GM12878 (cell line): Measurements from ENCODE around the gene JMJD7. TPM values are rescaled to one million over a fixed set of nuclear protein-coding genes. Genes with fewer than 3 reads are reported as not detected.

Experiments
- ATAC-seq: fragments of 200-7000 bp; cut with Tn5 transposase; 3 replicates; pipeline ENCODE4 v1.9.1; 2020; ENCODE audit warnings: mild to moderate bottlenecking, moderate library complexity
- BruUV-seq: library from RNA; stranded (reverse); fragments of 400-500 nt; replicated peaks from 2 replicates; lab custom pipeline; 2021; lab: Mats Ljungman, UMichigan
- CTCF ChIA-PET: fragments of 300-600 bp; sonication (Branson Sonifier 250); formaldehyde crosslinking; extraction: SDS; loops from one replicate; lab custom pipeline; 2021; ENCODE audit warnings: inconsistent platforms; lab: Yijun Ruan, JAX
- POLR2A ChIA-PET: fragments of 350-600 bp; formaldehyde crosslinking; extraction: SDS; loops from one replicate; lab custom pipeline; 2021; ENCODE audit warnings: inconsistent platforms; lab: Charles Lee
- RAD21 ChIA-PET: fragments of 300-600 bp; sonication (Branson Sonifier 250); formaldehyde crosslinking; loops from one replicate; lab custom pipeline; 2023; ENCODE audit warnings: antibody characterized with exemption; ENCODE audit not compliant: unreplicated experiment; lab: Charles Lee
- SMC1A ChIA-PET: fragments of 300-600 bp; sonication (Branson Sonifier 250); formaldehyde crosslinking; loops from one replicate; lab custom pipeline; 2023; ENCODE audit not compliant: unreplicated experiment, uncharacterized antibody; lab: Charles Lee
- DNase-seq: peaks from one replicate; pipeline ENCODE4 v3.0.0-alpha.2; 2011; ENCODE audit warnings: low read depth, low spot score
- FAIRE-seq: peaks from 3 replicates; lab custom pipeline; 2011; peaks lifted over from hg19 to GRCh38; lab: Jason Lieb, UNC
- H2AFZ ChIP-seq: 2 replicates; pipeline ENCODE4 v1.6.0; 2011; ENCODE audit warnings: low read depth, low read length, control low read depth; ENCODE audit not compliant: control insufficient read depth
- H3K27ac ChIP-seq: 2 replicates; pipeline ENCODE4 v1.5.1; 2011; ENCODE audit warnings: control low read depth; ENCODE audit not compliant: control insufficient read depth, insufficient read depth
- H3K27me3 ChIP-seq, 2 experiments: replicated peaks in 1 of 2; 2 replicates each; pipeline versions ENCODE4 v1.6.0 to v1.6.1; 2011; ENCODE audit warnings: low read length in 1 of 2; ENCODE audit not compliant: control insufficient read depth in 2 of 2, insufficient read depth in 2 of 2
- H3K36me3 ChIP-seq, 2 experiments: 2 replicates each; pipeline ENCODE4 v1.5.1; 2011; ENCODE audit warnings: low read length in 1 of 2; ENCODE audit not compliant: control insufficient read depth in 2 of 2, insufficient read depth in 2 of 2
- H3K4me1 ChIP-seq: 2 replicates; pipeline ENCODE4 v1.6.1; 2011; ENCODE audit warnings: mild to moderate bottlenecking, low read length, moderate library complexity, mixed read lengths; ENCODE audit not compliant: control insufficient read depth, insufficient read depth
- H3K4me2 ChIP-seq: 2 replicates; pipeline ENCODE4 v1.6.0; 2011; ENCODE audit warnings: control low read depth; ENCODE audit not compliant: control insufficient read depth, insufficient read depth
- H3K4me3 ChIP-seq: fragments of 200-600 bp; sonication (generic); 2 replicates; pipeline ENCODE4 v1.5.1; 2016
- H3K79me2 ChIP-seq: 2 replicates; pipeline ENCODE4 v1.6.0; 2011; ENCODE audit warnings: low read length; ENCODE audit not compliant: control insufficient read depth, insufficient read depth
- H3K9ac ChIP-seq: 2 replicates; pipeline ENCODE4 v1.8.0; 2011; ENCODE audit warnings: low read length, control low read depth, mixed read lengths; ENCODE audit not compliant: control insufficient read depth, insufficient read depth
- H3K9me3 ChIP-seq: replicated peaks from 3 replicates; pipeline ENCODE4 v1.5.1; 2011; ENCODE audit warnings: mild to moderate bottlenecking, low read length; ENCODE audit not compliant: control insufficient read depth, insufficient read depth
- H4K20me1 ChIP-seq: 2 replicates; pipeline ENCODE4 v1.6.0; 2011; ENCODE audit not compliant: control insufficient read depth, insufficient read depth
- ATF3 ChIP-seq: IDR thresholded peaks from 2 replicates; pipeline ENCODE4 v1.6.1; 2011; ENCODE audit warnings: low read depth, mild to moderate bottlenecking, low read length, moderate library complexity, borderline replicate concordance; ENCODE audit errors: extremely low read depth
- CREB1 ChIP-seq: IDR thresholded peaks from 2 replicates; pipeline ENCODE4 v1.6.1; 2012; ENCODE audit warnings: low read depth, mild to moderate bottlenecking, inconsistent platforms
- E4F1 ChIP-seq: fragments of 450-650 bp; IDR thresholded peaks from 2 replicates; pipeline ENCODE4 v1.6.1; 2018; ENCODE audit warnings: borderline replicate concordance, mild to moderate bottlenecking; ENCODE audit not compliant: partially characterized antibody
- GATAD2B ChIP-seq: fragments of 450-650 bp; conservative IDR thresholded peaks from 2 replicates; pipeline ENCODE4 v1.6.1; 2017; ENCODE audit warnings: low read depth, mild to moderate bottlenecking, moderate library complexity
- HDGF ChIP-seq: fragments of 450-650 bp; IDR thresholded peaks from 2 replicates; pipeline ENCODE4 v1.6.1; 2016; ENCODE audit warnings: antibody characterized with exemption
- IKZF2 ChIP-seq, 2 experiments: fragments of 450-650 bp; IDR thresholded peaks; 2 replicates each; pipeline ENCODE4 v1.6.1; 2017; ENCODE audit warnings: mild to moderate bottlenecking in 2 of 2, moderate library complexity in 2 of 2
- JUND ChIP-seq: IDR thresholded peaks from 2 replicates; pipeline ENCODE4 v1.6.1; 2012; ENCODE audit warnings: low read depth, mild to moderate bottlenecking, low read length, improper control_type of control experiment, moderate library complexity
- KAT2A ChIP-seq: conservative IDR thresholded peaks from 2 replicates; pipeline ENCODE4 v1.6.1; 2011; ENCODE audit warnings: low read depth, low read length; ENCODE audit not compliant: control insufficient read depth
- KLF5 ChIP-seq: fragments of 450-650 bp; IDR thresholded peaks from 2 replicates; pipeline ENCODE4 v1.6.1; 2014; ENCODE audit warnings: mild to moderate bottlenecking; ENCODE audit not compliant: partially characterized antibody
- MYB ChIP-seq: fragments of 150-350 bp; IDR thresholded peaks from 2 replicates; pipeline ENCODE4 v1.6.1; 2014; ENCODE audit warnings: mild to moderate bottlenecking, low read depth, low read length, borderline replicate concordance
- NFIC ChIP-seq: IDR thresholded peaks from 2 replicates; pipeline ENCODE4 v1.6.1; 2012; ENCODE audit warnings: low read depth, mild to moderate bottlenecking, inconsistent platforms, low read length, moderate library complexity
- NKRF ChIP-seq: fragments of 450-650 bp; conservative IDR thresholded peaks from 2 replicates; pipeline ENCODE4 v1.6.1; 2017; ENCODE audit warnings: mild to moderate bottlenecking, moderate library complexity
- NR2C2 ChIP-seq: IDR thresholded peaks from 2 replicates; pipeline ENCODE4 v1.6.1; 2011; ENCODE audit warnings: borderline replicate concordance, low read depth; ENCODE audit not compliant: control insufficient read depth, insufficient read length
- RB1 ChIP-seq: fragments of 450-650 bp; formaldehyde crosslinking; IDR thresholded peaks from 2 replicates; pipeline ENCODE4 v1.6.1; 2017; ENCODE audit warnings: mild to moderate bottlenecking, borderline replicate concordance
- RBBP5 ChIP-seq: fragments of 200-600 bp; sonication (generic); conservative IDR thresholded peaks from 2 replicates; pipeline ENCODE4 v1.6.1; 2016
- SIX5 ChIP-seq: IDR thresholded peaks from 2 replicates; pipeline ENCODE4 v1.6.1; 2011; ENCODE audit warnings: mild to moderate bottlenecking, low read depth, low read length, moderate library complexity; ENCODE audit not compliant: severe bottlenecking
- SMC3 ChIP-seq: IDR thresholded peaks from 2 replicates; pipeline ENCODE4 v1.6.1; 2011; ENCODE audit warnings: low read length, improper control_type of control experiment, borderline replicate concordance
- STAT1 ChIP-seq: fragments of 450-650 bp; conservative IDR thresholded peaks from 2 replicates; pipeline ENCODE4 v1.6.1; 2014; ENCODE audit warnings: antibody characterized with exemption, mild to moderate bottlenecking
- ZNF24 ChIP-seq: fragments of 450-650 bp; IDR thresholded peaks from 2 replicates; pipeline ENCODE4 v1.6.1; 2017; ENCODE audit warnings: antibody characterized with exemption, mild to moderate bottlenecking
- WGBS: methylation state at CpG from one replicate; pipeline ENCODE4 v1.1.6; 2016; ENCODE audit warnings: low lambda C conversion rate; ENCODE audit not compliant: insufficient replicate concordance, insufficient coverage; ENCODE audit errors: missing lambda C conversion rate; 5-methylcytosine and 5-hydroxymethylcytosine counted together
- in situ Hi-C: fragments of 300-500 bp; cut with MboI; formaldehyde crosslinking; loops from 9 replicates; pipeline ENCODE4 v1.14.3; 2018; ENCODE audit warnings: mixed read lengths
- intact Hi-C: fragments of 100-400 bp; cut with micrococcal nuclease; formaldehyde crosslinking; loops from one replicate; pipeline ENCODE4 v1.14.2; 2022; ENCODE audit not compliant: unreplicated experiment
- polyA plus RNA-seq, 11 experiments: library from polyadenylated mRNA; depleted of rRNA in 4 of 11; unstranded in 6 of 11; stranded (reverse) in 5 of 11; fragments of >200 nt; fragmentation: Nextera tagmentation in 4 of 11; fragmentation: Illumina TruSeq in 1 of 11; extraction: Ambion mirVana in 4 of 11; extraction: Trizol in 1 of 11; gene quantifications; 1 replicate in 1 of 11; 2 replicates in 10 of 11; pipeline versions ENCODE4 v1.2.1 to v1.2.3, GENCODE V29; 2011 to 2016; ENCODE audit warnings: inconsistent platforms in 2 of 11, missing spikeins in 2 of 11, low read depth in 1 of 11
- total RNA-seq, 4 experiments: library from RNA; depleted of rRNA in 3 of 4; stranded (reverse); fragments of >200 nt in 3 of 4; fragmentation: Illumina TruSeq in 1 of 4; extraction: Trizol in 1 of 4; gene quantifications; 2 replicates each; pipeline versions ENCODE4 v1.2.1 to v1.2.3, GENCODE V29; 2013 to 2021

The JMJD7 gene
- total and polyA plus RNA-seq, 10 of the 15 experiments (the other 5 are each of a cell fraction or from before 2014, with no cell fraction given): 0.79 to 12.2 (median 6.5) TPM

- TF ChIP-seq NKRF (no peak), SMC3 (no peak), KAT2A (no peak), CREB1 (no peak), STAT1 (no peak), GATAD2B (no peak), SIX5 (no peak)
- TF ChIP-seq, all 136 proteins: peak for 0
Measured at GRCh38 chr15:41792000-41792637, 35.8 kb upstream of the JMJD7 start (continued).

- RAD21 ChIA-PET: interaction anchor here (1.0 to 12.8 kb wide), 3 partner anchors 17 to 111 kb away, joined by 3 to 169 read pairs (median 5); partner anchors contain the start of gene MAPKBP1
- CTCF ChIA-PET: interaction anchor here (5.3 to 12.6 kb wide), 2 partner anchors 17 to 19 kb away, joined by 27 to 179 read pairs; partner anchors contain the start of gene MAPKBP1
- WGBS: 96% methylated on average over 4 of the region's 4 CpGs
- no TSS peak for BruUV-seq
- peaks cover 23% of the 10 kb centered on the region for H3K79me2 ChIP-seq
- H2AFZ ChIP-seq: no peak overlapping the region
- H3K27ac ChIP-seq: no peak overlapping the region
- peaks cover 45% of the 10 kb centered on the region for H3K4me1 ChIP-seq
- in situ Hi-C loops: no loop called here
- intact Hi-C loops: no loop called here
- SMC1A ChIA-PET: interaction anchor here (1.2 to 12.8 kb wide), 3 partner anchors 9 to 17 kb away, joined by 3 to 189 read pairs (median 3); partner anchors contain the start of gene MAPKBP1
- H3K9me3 ChIP-seq: no peaks in the 10 kb centered on the region
- H3K9ac ChIP-seq: no peak overlapping the region
- H3K27me3 ChIP-seq: no peaks in the 10 kb centered on the region
- POLR2A ChIA-PET: interaction anchor here (12.8 kb wide), 1 partner anchor 16 kb away, joined by 170 read pairs; the partner anchor contains the start of gene MAPKBP1
- H4K20me1 ChIP-seq: no peaks in the 10 kb centered on the region
- no peak overlapping the region for H3K4me3 ChIP-seq
- ATAC-seq (no peak), FAIRE-seq (no peak), DNase-seq (no peak)
- no peaks in the 10 kb centered on the region; a peak in 1 of 4 replicates for H3K36me3 ChIP-seq
- H3K4me2 ChIP-seq: no peak overlapping the region
- TF ChIP-seq ZNF24: no peak
- TF ChIP-seq STAT1: no peak
- no peak for TF ChIP-seq KLF5
- no peak for TF ChIP-seq NFIC
- no peak for TF ChIP-seq JUND
- TF ChIP-seq RB1: no peak
- TF ChIP-seq ATF3: no peak
- TF ChIP-seq CREB1: no peak
- no peak for TF ChIP-seq RBBP5
- no peak for TF ChIP-seq E4F1
- TF ChIP-seq HDGF: no peak
- TF ChIP-seq IKZF2 (IDR thresholded peaks at IDR 0.05): no peak
- TF ChIP-seq NR2C2: no peak
- TF ChIP-seq MYB: no peak
Measured at GRCh38 chr15:41794081-41794480, 33.8 kb upstream of the JMJD7 start.
